Stomach (tissue), 4 donors: Measurements from ENCODE around the gene PRDM16.

Experiments used
- CTCF ChIP-seq, 7 experiments: fragments of 450-650 bp in 4 of 7; fragments of 200-600 bp in 3 of 7; sonication (generic) in 3 of 7; IDR thresholded peaks; one replicate each; pipeline ENCODE4 v1.5.1; 2016 to 2019; ENCODE audit warnings: antibody characterized with exemption in 7 of 7, control low read depth in 2 of 7, mild to moderate bottlenecking in 1 of 7
- EP300 ChIP-seq: sonication (generic); formaldehyde crosslinking; IDR thresholded peaks from one replicate; pipeline ENCODE4 v1.6.1; 2017; ENCODE audit warnings: antibody characterized with exemption
- POLR2A ChIP-seq, 4 donors: fragments of 450-650 bp; IDR thresholded peaks; one replicate each; pipeline ENCODE4 v1.6.1; 2016; ENCODE audit warnings: antibody characterized with exemption in 4 of 4, control low read depth in 2 of 4, mild to moderate bottlenecking in 1 of 4, moderate library complexity in 1 of 4
- POLR2AphosphoS5 ChIP-seq, 3 donors: sonication (generic); formaldehyde crosslinking; IDR thresholded peaks; one replicate each; pipeline ENCODE4 v1.6.1; 2016; ENCODE audit warnings: antibody characterized with exemption in 3 of 3

- TF ChIP-seq POLR2AphosphoS5 (IDR thresholded peaks at IDR 0.05) = peak in 2 of 3 donors; percentile 44 to 51
- TF ChIP-seq CTCF (IDR thresholded peaks at IDR 0.05) = peak in 3 of 7 experiments; percentile 20 to 33 (median 29)
- TF ChIP-seq POLR2A (IDR thresholded peaks at IDR 0.05) = no peak
- TF ChIP-seq EP300 = no peak
Observed at GRCh38 chr1:3417082-3417739, 348.2 kb downstream of the PRDM16 start.
